AG09309 (cell line): ENCODE results near the gene IKZF2.

Experiments
- DNase-seq: peaks from one replicate; pipeline ENCODE4 v3.0.0-alpha.2; 2010; ENCODE audit warnings: low read depth
- H3K4me3 ChIP-seq: 2 replicates; pipeline ENCODE4 v1.5.1; 2011; ENCODE audit warnings: mild to moderate bottlenecking, low read depth, low read length, moderate library complexity; ENCODE audit not compliant: control insufficient read depth
- TF ChIP-seq, protein P1 (sequence below): IDR thresholded peaks from 2 replicates; pipeline ENCODE4 v1.5.1; 2011; ENCODE audit warnings: mild to moderate bottlenecking, low read depth, low read length, inconsistent platforms; ENCODE audit not compliant: insufficient read depth, control insufficient read depth; ENCODE audit errors: missing control alignments

The IKZF2 gene

DNA sequence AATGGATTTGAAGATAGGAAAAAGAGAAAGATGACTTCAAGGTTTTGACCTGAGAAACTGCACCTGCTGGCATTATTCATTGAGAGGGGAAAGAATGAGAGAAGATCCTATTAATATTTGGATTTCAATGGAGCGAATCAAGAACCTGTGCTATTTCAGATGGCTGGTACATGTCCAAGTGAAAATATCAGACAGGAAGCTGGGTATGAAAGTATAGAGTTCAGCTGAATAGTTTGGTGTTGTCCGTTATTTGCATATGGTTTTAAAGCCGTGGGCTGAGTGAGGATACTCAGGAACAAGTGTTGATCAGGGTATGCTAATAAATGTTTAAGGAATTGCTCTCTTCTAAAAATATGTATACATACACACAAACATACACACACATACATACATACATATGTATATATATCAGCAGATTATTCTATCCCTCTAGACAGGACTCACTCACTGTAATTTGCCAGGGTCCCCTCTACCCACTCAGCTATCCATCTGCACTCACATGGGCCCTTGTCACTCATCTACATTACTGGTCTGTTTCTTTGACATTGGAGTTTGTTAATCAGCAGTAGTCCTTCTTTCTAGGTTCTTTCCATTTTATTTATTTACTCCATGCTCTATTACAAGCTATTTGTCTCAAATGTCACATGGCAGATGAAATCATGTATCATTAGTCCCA is 33.9 kb upstream of the IKZF2 start:
- H3K4me3 ChIP-seq: no peak overlapping the region
- TF ChIP-seq, protein P1, sequence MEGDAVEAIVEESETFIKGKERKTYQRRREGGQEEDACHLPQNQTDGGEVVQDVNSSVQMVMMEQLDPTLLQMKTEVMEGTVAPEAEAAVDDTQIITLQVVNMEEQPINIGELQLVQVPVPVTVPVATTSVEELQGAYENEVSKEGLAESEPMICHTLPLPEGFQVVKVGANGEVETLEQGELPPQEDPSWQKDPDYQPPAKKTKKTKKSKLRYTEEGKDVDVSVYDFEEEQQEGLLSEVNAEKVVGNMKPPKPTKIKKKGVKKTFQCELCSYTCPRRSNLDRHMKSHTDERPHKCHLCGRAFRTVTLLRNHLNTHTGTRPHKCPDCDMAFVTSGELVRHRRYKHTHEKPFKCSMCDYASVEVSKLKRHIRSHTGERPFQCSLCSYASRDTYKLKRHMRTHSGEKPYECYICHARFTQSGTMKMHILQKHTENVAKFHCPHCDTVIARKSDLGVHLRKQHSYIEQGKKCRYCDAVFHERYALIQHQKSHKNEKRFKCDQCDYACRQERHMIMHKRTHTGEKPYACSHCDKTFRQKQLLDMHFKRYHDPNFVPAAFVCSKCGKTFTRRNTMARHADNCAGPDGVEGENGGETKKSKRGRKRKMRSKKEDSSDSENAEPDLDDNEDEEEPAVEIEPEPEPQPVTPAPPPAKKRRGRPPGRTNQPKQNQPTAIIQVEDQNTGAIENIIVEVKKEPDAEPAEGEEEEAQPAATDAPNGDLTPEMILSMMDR: no peak
- DNase-seq: no peak

DNA sequence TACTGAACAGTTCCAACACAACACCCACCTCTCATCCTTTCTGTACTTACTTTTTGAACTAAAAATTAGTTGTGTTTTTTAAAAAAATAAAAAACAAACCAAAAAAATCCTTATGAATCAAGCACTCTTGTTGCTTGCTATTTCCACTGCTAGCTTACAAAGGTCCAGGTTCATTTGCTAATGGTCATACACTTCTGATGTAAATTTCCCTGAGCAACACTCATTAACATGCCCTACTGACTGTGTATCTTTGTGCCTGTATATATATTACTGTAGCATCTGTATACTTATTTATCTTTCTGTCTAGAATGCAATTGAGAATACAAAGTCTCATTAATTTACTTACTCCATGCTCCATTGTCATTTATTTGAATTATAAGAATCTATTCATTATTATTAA is 30.3 kb upstream of the IKZF2 start:
- no peak overlapping the region for H3K4me3 ChIP-seq
- TF ChIP-seq, protein P1: no peak
- no peak for DNase-seq

DNA sequence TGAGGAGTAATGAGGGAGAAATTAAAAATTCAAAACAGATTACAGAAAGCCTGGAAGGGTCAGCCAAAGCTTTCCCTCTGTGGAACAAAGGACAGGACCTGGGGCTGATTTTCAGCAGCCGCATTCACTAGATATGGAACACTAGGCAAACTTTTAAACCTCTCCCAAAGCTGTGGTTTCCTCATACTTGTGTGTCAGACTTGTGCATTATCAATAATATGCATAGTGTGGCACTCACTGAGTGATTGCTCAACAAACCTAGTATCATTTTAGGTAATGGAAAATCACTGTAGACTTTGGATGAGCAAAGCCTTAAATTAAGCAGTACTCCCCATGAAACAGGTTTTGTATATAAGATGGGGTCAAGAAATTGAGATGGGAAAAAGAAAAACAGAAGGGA is 26.3 kb upstream of the IKZF2 start:
- DNase-seq: no peak
- no peak overlapping the region for H3K4me3 ChIP-seq
- TF ChIP-seq, protein P1: no peak

DNA sequence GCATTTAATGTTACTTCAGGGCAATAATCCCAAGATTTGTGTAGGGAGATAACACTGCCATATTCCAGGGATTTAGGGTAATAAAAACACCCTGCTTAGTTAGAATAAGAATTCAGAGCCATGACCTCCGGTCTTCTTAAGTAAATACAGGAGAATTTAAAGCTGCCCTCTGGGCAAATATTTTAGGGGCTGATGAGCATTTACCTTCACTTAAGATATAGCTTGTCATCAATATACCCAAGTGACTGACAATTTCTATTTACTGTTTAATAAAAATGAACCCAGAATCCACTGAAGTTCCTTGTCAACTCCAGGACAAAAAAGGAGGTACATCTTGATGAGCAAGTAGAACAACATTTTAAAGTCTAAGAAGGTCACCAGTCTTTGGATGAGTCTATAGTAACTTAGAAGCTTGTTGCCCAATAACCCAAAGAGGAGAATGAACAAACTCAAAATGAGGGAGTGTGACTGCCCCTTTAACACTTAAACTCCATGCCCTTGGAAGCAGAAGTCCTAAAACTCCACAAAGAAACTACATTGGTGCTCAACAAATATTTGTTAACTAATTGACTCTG is 24.3 kb upstream of the IKZF2 start:
- TF ChIP-seq, protein P1: no peak
- DNase-seq: no peak
- H3K4me3 ChIP-seq: no peak overlapping the region

DNA sequence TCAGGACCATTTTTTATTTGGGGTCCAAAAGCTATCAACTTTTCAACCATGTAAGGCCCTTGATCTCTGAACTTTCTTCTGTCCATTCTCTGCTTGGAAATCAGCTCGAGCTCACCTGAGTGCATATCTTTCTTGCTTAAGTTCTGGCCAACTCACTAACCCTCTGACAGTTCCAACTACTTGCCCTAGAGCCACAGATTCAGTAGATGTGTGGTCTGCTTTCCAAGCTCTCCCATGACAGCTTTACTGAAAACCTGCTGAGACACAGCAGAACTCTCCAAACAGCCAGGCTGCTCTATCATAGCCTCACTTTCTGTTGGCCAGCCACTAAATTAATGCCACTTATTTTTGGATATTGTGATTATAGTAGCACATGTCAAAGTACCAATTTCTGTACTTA is 21.2 kb upstream of the IKZF2 start:
- TF ChIP-seq, protein P1: no peak
- no peak for DNase-seq
- no peak overlapping the region for H3K4me3 ChIP-seq

DNA sequence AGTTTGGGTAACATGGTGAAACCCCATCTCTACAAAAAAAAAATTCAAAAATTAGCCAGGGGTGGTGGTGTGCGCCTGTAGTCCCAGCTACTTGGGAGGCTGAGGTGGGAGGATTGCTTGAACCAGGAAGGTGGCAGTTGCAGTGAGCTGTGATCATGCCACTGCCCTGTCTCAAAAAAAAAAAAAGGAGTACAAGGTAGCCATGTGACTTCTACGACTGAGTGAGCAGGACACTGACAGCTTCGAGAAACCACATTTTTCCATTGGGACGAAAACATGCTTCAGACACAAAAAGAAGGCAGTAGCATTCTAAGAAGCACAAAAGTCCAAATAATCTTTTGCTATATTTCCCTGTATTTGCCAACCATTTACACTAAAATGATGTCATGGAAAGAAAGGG is 19.7 kb upstream of the IKZF2 start:
- no peak overlapping the region for H3K4me3 ChIP-seq
- DNase-seq: no peak
- TF ChIP-seq, protein P1: no peak
